ENCODE results near the gene KCTD11.

Gene KCTD11

GRCh38 chr17:7380321-7380720, 28.4 kb downstream of the KCTD11 start:
- no peak for DNase-seq

GRCh38 chr17:7380855-7381683, 29.1 kb downstream of the KCTD11 start, which contains the start of gene TNK1:
Gene TNK1 (plus strand): TSS chr17:7381089. CDS start chr17:7382927, 1,838 bp downstream.
- no peak for DNase-seq

GRCh38 chr17:7382901-7383300, 30.9 kb downstream of the KCTD11 start:
- DNase-seq: no peak

- DNase-seq: no peak
These were observed 31.4 kb downstream of the KCTD11 start for GRCh38 chr17:7383371-7383741.

GRCh38 chr17:7383742-7384488, 32.0 kb downstream of the KCTD11 start:
- DNase-seq: no peak

GRCh38 chr17:7384489-7385081, 32.6 kb downstream of the KCTD11 start:
- no peak for DNase-seq

- no peak for DNase-seq
These were observed 36.9 kb downstream of the KCTD11 start for GRCh38 chr17:7388856-7389255.

GRCh38 chr17:7389924-7390910, 38.3 kb downstream of the KCTD11 start:
- no peak for DNase-seq

- DNase-seq: no peak
These were observed 39.3 kb downstream of the KCTD11 start for GRCh38 chr17:7391307-7391706.

- no peak for DNase-seq
These were observed 41.0 kb downstream of the KCTD11 start for GRCh38 chr17:7392696-7393612.

- no peak for DNase-seq
These were observed 41.9 kb downstream of the KCTD11 start for GRCh38 chr17:7393613-7394451.

- peak; percentile 81 for DNase-seq
These were observed 42.7 kb downstream of the KCTD11 start, which contains the start of gene PLSCR3 for GRCh38 chr17:7394452-7395191. Gene PLSCR3 (minus strand): TSS chr17:7394525. CDS start chr17:7394110, 415 bp downstream.

GRCh38 chr17:7396147-7396546, 44.2 kb downstream of the KCTD11 start:
- DNase-seq: no peak

- DNase-seq: no peak
These were observed 46.6 kb downstream of the KCTD11 start for GRCh38 chr17:7398612-7399011.

- DNase-seq: no peak
These were observed 51.2 kb downstream of the KCTD11 start for GRCh38 chr17:7403043-7403726.

- no peak for DNase-seq
These were observed 51.7 kb downstream of the KCTD11 start for GRCh38 chr17:7403727-7403976.

- peak; percentile 100 for DNase-seq
These were observed 52.2 kb downstream of the KCTD11 start, which contains the start of gene TMEM256 for GRCh38 chr17:7403977-7404736. Gene TMEM256 (minus strand): TSS chr17:7404097. CDS start chr17:7404084, 13 bp downstream.
